Activated CD4-positive, CD25-positive, alpha-beta regulatory T cell treated with anti-CD3 and anti-CD28 coated beads, Interleukin-2, amount 50 U/mL, for 16 hours (primary cell): ENCODE data around the gene KCNH1.
A peak's percentile ranks its signal among the peaks of the same experiment; 100 is the strongest.
"Not testable (repeated sequence)": the region's sequence is repeated elsewhere in the genome, so short reads cannot be mapped to it uniquely, and the experiment has no call there.

Source experiments
- DNase-seq: peaks from one replicate; pipeline ENCODE4 v3.0.0-alpha.2; 2020; ENCODE audit warnings: low read depth, low spot score

KCNH1 gene

GRCh38 chr1:211011128-211011527 is 122.8 kb downstream of the KCNH1 start:
- not testable (repeated sequence) for DNase-seq

DNA sequence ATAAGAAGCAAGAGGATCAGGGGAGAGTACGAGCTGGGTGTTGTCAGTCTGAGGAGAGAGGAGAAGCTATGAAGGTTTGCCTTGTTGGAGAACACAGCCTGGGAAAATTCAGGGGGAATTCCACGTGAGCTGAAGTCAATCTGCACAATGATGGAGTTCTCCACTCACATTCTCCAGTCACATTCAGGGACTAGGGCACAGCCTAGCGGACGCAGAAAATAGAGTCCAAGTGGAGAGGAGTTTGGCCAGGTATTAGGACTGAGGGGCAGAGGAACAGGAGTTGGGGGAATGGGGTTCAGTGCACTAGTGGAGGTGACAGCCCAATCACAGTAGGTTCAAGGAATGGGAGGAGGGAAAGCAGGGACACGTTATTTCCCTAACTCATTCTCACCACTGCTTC is 124.0 kb downstream of the KCNH1 start:
- no peak for DNase-seq

GRCh38 chr1:211007830-211008229 is 126.1 kb downstream of the KCNH1 start:
- no peak for DNase-seq

- not testable (repeated sequence) for DNase-seq
Measured at GRCh38 chr1:210995931-210996330, 138.0 kb downstream of the KCNH1 start.

DNA sequence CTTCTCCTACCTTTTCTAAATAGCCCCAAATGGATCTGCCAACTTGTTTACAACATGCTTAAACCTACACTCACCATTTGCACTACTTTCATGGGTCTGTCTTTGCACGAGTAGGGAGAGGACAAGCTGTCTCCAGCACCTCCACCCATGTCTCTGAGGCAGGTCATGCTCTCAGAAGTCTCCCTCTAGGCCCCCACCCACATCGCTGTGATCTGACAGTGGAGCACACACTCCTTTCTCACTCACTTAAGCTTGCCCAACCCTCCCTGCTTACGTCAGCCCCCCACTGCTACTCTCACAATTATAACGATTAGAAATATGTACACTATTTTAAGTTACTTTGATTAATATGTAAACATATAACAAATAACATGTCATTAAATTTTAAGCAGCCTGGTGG is 141.1 kb downstream of the KCNH1 start:
- DNase-seq, result no peak

- no peak for DNase-seq
Measured at GRCh38 chr1:210989905-210990304, 144.0 kb downstream of the KCNH1 start.

DNA sequence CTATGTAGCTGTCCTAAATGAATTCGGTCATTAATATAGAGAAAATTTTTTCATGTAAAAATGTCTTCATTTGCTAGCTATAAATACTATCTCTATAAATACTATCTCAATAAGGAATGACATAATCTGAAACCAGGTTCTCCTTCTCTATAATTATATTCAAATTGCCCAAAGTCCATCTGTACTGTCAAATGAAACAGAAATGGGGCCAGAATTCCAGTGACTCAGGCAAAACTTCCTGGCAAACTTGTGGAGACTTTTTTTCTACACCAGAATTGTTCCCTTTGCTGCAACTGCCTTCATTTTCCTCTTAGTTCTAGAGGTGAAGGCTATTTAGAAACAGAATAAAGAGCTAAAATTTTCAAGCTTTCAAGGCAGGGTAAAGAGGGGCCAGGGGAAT is 152.5 kb downstream of the KCNH1 start:
- no peak for DNase-seq

DNA sequence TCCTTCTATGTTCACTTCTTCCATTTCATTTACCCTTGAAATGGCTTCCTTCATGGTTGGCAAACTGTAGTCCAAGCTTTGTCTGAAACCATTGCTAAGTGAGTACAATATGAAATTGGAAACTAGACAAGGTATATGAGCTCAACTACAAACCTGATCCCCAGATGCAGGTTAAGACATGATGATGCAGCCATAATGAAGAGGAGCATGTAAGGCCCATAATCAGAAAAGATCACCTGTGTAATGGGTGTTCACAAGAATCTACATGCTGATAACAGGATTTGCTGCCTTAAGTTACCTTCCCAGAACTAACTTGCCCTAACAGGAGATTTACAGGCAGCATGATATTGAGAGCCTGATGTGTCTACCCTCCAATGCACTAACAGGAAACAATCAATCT is 153.9 kb downstream of the KCNH1 start:
- DNase-seq, result no peak

GRCh38 chr1:210978974-210979354 is 155.0 kb downstream of the KCNH1 start:
- DNase-seq, result no peak

- no peak for DNase-seq
Measured at GRCh38 chr1:210978316-210978973, 155.5 kb downstream of the KCNH1 start.

DNA sequence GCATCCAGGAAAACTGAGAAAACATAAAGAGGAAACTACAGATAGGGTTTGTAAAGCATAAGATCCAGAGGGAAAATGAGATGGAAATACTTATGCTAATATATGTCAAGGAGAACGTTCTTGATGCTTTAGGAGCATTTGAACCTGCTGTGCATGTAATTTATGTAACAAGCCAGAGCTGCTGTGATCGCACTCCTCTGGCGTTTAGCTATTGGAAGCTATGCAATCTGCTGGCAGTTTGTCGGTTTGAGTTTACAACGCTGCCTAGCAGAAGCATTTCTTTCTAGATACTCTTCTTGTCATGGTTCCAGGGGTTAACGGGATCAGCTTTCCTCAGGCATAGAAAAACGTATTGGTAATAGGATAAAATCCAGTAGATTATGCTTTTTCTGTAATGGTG is 182.7 kb downstream of the KCNH1 start:
- DNase-seq, result no peak

- DNase-seq, result peak; percentile 1
Measured at GRCh38 chr1:210949940-210950546, 183.9 kb downstream of the KCNH1 start.

GRCh38 chr1:210949489-210949888 is 184.5 kb downstream of the KCNH1 start:
- DNase-seq, result no peak

DNA sequence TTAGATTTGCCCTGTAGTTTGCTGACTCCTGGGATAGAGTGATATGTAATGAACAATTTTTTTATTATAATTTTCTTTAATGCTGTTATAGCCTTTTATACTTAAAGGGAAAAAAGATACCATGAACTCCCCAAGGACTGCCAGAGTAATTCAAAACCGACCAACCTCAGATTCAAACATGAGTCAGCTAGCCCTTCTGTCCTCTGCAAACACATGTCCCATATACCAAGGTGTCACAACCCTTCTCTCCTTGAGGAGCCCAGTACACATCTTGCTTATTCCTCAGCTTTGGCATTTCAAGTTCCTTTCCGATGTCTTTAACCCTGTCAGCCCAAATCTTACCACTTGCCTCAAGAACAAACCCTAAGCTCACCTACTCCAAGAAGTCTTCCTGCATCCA is 184.9 kb downstream of the KCNH1 start:
- no peak for DNase-seq

DNA sequence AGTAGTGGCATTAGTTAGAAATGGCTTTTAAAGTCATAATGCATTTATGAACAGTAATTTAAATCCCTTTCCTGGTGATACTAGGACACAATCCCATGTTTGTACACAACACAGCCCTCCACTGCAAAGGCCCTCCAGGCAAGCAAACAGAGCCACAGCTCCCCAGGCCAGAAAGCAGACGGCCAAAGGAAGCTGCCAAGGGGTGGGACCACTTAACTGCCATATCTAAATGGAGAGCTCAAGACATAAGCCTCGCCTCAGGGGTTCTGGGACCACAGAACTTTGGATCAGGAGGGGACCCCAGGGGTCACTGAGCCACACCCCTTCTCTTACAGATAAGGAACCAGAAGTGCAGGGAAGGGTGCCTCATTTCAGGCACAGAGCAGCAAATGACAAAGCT is 189.7 kb downstream of the KCNH1 start:
- no peak for DNase-seq

DNA sequence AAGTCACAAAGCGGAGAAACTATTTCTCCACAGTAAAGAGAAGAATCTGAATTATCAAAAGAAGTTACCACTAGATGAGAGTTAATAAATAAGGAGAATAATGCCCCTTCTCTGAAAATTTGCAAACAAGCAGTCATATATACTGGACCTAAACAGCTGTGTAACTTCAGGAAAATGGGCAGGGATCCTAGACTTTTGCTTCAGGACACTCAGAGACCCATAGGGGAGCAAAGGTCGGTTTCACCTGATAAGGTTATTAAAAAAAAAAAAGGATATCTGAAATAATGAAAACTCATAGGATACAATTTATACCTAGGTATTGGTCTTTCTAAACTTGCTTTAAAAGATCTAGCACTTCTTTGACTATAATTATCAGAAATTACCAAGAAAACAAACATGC is 191.4 kb downstream of the KCNH1 start:
- DNase-seq, result no peak

DNA sequence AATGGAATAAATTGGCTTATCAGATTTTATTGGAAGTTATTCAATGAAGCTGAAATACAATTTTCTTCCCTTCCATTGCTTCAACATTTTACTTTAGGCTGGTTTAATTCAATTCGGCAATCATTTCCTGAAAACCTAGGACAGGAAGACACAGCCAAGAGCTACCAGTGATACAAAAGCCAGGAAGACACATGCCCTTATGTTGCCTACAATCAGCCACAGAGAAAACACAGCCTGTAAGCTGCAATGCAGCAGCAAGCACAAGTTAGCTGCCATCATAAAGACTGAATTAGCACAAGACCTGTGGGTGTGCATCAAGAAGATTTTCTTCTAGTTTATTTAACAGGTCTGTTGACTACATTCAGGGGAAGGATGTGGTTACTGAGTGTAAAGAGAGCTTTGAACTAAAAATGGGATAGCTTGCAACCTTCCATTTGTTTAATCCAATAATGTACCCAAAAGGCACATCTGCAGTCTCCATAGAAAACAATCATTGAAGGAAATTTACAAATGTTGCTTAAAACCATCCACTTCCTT is 193.8 kb downstream of the KCNH1 start:
- DNase-seq, result no peak

GRCh38 chr1:210938416-210938925 is 195.5 kb downstream of the KCNH1 start:
- no peak for DNase-seq

GRCh38 chr1:210937846-210938245 is 196.1 kb downstream of the KCNH1 start:
- DNase-seq, result no peak

DNA sequence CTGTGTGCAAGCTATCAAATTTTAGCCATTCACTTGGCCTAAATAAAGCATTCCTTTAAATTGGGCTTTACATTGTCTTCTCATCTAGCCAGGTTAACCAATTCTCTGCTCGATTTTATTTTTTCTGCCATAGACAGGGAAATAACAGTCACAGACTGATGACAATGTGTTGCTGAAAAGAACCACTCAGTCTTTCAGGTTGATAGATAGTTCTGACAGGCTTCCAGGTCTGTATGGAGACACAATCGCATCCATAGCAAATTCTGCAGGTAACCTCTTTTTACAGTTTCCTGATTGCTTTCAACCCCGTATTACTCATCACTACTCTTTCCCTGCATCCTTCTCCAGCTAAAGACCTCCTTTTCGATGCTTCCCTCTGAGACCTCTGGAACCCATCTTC is 198.0 kb downstream of the KCNH1 start:
- DNase-seq, result no peak

DNA sequence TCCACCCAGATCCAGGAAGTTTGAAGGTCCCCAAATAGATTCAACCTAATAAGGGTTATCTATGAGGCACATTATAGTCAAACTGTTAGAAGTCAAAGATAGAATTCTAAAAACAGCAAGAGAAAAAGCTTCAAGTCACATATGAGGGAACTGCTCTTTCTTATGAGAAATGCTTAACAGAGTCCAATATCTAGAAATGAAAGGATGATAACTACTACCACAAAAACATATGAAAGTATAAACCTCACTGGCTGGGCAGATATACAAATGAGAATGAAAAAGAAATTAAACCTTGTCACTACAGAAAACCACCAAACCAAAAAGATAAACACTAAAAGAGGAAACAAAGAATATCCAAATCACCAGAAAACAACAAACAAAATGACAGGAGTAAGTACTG is 201.8 kb downstream of the KCNH1 start:
- DNase-seq, result no peak

DNA sequence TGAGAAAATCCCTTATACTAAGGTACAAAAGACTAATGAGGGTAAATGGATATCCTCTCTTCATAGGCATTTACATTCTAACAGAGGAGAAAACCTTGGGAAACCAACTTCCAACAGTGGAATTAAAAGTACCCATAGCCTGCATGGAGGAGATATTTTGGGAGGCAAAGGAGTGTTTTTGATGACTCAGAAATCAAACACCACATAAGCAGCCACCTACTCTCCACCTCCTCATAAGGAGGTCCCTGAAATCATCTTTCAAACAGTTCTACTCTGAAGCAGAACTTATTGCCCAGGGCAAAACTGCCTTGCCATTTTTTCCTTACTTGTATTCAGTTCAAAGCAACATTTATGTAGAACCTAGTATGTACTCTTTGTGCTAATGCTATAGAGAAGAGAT is 211.3 kb downstream of the KCNH1 start:
- DNase-seq, result no peak
